Activated CD4-positive, alpha-beta T cell treated with anti-CD3 and anti-CD28 coated beads for 4 hours (primary cell): Measurements from ENCODE around the gene HS3ST3B1.
A peak's percentile ranks its signal among the peaks of the same experiment; 100 is the strongest.

Experiments
- DNase-seq, 2 donors: peaks; one replicate each; pipeline ENCODE4 v3.0.0-alpha.2; 2020

The HS3ST3B1 gene

DNA sequence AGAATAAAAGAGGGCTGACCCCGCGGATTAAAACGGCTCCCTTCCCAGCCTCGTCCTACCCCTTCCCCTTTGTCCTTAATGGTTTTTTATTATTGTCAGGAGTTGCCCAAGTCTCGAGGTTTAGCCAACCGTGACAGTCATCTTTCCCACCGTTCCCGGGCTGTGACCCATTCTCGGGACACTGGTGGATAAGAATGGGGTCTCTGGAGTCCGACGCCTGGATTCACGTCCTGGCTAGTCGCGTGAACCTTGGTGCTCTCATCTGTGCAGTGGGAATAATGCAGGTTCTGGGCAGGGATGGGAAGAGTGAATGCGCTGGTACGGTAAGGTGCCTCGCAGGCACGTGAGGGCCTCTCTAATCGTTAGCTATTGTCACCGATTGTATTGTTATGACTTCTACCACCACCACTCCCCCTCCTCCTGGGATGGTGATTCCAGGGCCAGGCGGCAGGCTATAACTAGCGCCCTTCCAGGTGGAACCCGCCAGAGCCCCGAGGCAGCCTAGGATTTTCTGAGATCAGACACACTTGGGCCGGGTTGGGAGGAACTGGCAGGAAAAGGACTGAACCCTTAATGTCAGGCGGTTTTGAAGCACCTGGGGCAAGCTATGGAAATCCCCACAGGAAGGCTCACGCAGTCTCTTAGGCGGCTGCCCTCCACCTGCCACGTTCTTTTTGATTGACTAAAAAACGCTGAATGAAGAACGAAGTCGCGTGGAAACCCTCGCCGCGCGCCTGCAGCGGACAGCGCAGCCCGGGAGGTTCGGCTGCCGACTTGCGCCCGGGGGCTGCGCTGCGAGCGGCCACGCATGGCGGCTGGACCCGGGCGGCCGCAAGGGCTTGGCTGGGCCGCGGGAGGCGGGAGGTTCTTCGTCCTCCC, 2.7 kb downstream of the HS3ST3B1 start:
- peak; percentile 50 to 56 for DNase-seq

DNA sequence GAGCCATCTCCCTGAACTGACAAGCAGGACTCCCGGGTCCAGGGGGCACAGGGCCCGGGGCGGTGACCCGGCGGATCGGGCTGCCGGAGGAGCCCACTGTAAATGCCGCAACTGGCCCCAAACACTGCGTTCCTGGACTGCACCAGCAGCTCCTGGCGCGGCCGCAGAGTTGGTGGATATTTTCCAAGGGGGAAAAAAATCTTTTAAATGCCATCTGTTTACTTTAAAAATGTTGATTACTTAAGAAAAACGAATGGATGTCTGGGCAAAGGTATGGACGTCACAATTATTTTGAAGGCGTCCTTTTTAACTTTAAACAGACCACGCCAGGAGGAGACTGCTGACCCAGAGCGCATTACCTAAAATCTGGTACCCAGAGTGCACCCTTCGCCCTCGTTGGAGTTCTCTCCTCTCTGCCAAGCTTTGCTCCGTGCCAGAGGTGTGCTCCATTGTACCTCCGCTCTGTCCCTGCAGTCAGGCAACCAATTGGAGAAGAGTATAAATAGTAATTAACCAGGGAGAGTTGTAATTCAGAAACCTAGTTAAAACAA, 3.4 kb downstream of the HS3ST3B1 start:
- DNase-seq: no peak

DNA sequence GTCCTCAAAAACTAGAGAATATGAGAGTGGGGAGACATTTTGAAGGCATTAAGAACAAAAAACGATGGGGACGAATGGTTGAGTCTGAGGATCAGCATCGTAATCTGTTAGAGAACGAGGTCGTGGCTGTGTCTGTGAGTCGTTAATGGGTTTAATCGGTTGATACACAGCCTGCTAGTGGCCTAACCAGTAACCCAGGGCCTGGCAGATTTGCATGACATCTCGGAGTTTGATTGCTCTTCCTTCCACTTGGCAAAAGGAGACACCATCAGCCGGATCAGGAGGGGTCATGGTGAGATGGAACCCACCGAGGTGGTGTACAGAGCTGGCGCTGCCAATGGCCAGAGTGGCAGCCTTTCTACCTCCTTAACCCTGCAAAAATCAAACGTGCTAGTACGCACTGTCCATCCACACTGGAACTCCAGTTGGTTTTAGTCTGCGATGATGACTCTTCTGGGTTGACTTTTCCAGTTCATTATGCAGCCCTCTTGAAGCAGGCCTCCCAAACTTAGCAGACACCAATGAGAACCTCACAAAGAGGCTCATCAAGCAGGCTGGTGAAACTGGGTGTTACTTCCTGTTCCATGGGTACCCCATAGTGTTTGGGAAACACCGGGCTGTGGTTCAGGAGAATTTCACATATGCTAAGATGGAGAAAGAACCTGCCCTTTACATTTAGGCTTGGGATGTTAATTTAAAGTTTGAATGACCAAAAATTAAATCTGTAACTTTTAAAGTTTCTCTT, 4.1 kb downstream of the HS3ST3B1 start:
- DNase-seq: no peak

DNA sequence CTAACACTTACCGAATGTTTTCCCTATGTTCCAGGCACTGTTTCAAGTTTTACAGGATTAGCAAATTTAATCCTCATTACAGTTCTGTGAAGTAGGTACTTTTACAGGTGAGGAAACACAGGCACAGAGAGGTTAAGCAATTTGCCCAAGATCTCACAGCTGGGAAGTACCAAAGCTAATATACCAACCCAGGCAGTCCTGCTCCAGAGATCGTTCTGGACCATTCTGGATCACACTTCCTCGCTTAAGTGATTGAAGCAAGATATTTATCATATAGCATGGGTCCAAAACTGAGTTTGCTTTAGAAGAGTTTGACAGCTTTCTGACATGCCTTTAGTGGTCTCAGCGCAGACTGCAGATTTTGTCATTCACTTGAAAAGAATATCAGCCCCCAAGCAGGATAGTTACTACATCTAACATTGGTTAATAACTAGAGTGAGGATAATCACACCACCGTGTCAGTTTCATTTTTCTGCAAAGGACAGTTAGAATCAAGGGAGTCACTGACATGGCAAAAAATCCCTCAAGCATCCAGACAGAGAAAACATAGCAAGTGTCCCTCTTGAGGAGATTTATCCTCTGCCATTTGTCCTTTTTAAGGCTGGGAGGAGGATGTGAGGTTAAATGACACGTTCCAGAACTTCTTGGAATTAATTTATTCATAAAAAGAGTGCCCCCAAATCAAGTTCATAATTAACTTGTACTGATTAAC, 5.1 kb downstream of the HS3ST3B1 start:
- no peak for DNase-seq

DNA sequence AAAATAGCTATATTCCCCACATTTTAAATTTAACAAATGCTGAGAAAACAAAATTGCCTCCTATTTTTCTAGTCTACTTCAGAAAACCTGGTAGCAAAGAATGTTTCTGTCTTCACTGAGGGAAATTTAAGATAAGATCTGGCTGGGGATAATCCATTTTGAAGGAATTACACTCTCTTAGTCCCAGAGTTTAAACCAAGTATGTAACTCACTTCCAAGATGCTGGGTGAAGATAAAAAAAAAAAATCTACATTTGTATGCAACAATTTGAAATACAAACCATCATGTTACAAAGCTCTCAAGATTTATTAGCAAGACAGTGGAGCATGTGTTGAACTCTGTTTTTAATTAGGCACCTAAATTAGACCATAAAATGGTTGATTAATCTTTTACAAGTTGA, 5.7 kb downstream of the HS3ST3B1 start:
- no peak for DNase-seq

DNA sequence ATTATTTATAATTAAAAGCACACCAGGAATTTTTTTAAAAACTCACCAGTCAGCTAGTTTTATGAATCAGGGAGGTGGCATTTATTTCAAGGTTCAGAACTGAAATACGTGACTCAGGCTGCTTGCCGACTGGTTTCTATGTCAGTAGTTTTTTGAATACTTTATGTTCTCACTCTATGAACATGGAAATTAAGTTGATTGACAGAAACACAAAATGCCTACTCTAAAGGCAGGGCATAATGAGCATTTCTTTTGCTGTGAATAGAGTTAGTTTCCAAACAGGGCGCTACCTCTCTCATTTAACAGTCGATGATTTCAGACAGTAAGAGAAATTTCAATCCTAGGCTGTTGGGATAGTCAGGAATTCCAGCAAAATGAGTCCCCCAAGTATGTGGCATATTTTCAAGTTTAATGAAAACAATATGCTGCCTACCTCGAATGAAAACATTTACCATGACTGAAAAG, 6.7 kb downstream of the HS3ST3B1 start:
- no peak for DNase-seq

DNA sequence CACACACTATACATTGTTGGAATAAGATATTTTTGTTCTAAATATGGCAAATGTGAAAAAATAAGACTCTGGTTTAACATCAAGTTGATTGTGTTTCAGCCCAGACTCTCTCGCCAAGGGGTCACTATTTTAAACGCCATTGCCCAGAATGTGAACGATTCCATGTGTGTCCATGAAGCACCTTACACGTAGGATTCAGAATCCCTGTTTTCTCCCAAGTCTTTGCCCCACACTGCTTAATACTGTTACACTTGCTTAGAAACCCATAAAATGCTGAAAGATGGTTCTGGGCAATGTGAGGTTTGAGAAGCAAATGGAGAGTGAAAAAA, 7.7 kb downstream of the HS3ST3B1 start:
- no peak for DNase-seq

DNA sequence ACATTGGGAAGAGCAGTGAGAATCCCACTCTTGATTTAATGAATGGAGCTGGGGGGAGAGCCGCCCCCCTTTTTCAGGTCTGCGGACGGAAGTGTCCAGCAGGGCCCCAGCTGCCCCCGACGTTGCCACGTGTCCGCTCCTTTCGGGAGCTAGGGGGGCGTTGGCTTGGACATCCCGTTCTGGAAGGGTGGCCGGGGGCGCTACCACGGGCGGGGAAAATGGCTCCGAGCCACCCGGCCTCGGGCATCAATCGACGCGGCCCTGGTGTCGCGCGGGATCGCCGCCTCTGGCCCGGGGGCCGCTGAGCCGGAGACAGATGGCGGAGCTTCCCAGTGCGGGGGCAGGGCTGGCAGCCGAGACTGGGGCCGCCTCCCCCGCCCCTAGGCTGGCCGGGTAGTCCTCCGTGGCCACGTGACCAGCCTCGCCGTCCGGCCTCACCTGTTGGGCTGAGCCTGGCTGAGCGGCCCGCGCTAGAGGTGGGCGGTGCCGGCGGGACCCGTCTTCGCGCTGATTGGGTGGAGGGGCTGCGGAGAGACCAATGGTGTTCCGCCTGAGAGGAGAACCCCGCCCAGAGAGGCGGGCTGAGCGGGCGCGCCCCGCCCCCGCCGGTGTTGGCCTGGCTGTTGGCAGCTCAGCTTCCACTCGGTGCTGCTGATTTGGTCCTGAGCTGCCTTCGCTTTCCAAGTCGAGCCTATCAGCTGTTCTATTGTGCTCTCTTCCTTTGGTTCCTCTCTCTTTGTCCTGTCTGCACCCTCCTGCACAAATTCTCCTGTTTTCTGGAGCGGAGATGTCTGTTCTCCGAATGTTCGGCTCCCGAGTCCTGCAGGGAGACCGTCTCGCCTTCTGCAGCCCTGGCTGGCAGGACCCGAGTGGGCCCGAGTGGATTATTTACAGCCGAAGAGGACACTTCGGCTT, 8.3 kb downstream of the HS3ST3B1 start:
- DNase-seq: peak; percentile 92

DNA sequence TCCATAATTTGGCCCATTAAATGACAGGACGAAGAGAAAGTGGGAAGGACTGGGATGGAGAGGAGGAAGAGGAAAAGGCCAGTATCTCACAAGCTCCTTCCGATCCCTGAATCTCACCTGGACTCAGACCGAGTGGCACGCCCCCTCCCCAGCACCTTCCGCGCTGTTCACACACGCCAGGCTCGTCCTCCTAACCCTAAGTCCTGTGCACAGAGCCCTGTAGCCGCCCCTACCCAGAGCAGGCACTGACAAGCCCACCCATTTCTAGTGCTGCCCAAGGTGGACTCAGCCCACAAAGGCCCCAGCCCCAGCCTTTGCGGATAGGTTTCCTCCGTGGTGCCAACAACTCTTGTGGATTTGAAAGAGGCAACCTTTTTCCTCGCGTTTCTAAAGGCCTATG, 9.2 kb downstream of the HS3ST3B1 start:
- no peak for DNase-seq

DNA sequence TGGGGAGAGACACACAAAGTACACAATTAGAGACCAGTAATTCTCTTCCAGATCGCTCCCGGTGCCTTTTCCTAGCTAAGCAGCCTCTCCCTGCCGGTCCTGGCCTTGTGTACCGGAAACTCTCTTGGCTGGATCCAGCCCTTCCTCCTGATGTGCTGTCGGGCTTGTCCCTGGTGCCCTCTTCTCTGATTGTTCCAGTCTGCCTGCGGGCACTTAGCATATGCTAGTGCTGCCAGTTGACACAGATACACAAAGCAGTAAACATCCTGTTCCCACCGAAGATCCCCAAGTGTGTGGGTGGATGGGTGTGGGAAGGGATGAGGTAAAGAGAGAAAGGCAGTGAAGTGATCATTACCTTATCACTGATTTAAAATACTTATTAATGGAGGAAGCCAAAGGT, 9.7 kb downstream of the HS3ST3B1 start:
- no peak for DNase-seq

DNA sequence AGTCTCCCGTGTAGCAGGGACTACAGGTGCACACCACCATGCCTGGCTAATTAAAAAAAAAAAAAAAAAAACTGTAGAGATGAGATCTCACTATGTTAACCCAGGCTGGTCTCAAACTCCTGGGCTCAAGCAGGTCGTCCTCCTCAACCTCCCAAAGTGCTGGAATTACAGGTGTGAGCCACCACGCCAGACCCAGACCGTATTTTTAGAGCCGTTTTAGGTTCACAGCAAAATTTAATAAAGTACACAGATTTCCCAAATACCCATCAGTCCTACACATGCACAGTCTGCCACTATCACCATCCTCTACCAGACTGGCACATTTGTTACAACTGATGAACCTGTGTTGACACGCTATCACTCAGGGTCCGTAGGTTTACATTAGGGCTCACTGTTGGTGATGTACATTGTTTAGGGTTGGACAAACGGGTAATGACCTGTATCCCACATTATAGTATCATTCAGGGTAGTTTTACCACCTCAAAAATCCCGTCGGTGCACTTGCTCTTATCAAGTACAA, 10.4 kb downstream of the HS3ST3B1 start:
- no peak for DNase-seq

DNA sequence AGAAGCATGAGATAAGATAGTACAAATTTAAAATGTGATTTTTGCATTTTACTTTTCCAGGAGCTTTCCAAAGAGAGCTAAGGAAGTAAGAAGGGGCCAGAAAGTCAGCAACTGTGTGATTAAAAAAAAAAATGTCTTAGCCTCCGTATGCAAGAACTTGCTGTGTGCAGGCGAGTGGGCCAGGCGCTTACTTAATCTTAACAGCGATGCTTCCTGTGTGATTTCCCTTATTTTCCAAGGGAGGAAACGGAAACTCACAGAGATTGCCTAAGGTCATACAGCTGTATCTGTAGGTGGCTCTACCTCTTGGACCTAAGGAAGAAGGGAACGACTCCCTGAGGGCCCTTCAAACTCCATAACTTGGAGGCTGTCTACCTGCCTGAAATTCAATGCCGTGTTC, 11.1 kb downstream of the HS3ST3B1 start:
- DNase-seq: no peak

DNA sequence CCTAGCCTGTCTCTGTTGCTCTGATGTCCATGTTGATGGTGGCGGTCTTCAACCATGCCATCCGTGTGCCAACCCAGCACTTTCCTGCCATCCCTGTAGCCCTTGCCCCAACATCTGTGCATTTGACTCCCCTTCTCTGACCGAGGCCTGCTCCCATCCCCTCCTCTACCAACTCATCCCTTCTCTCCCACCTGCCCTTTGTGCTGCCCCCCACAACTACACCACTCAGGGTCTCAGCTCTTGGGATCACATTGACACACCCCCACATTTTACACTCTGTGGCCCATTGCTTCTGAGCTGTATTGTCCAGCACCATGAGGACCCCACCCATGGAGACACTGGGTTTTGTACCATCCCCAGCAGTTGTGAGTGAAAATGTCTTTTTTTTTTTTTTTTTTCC, 11.6 kb downstream of the HS3ST3B1 start:
- DNase-seq: no peak

DNA sequence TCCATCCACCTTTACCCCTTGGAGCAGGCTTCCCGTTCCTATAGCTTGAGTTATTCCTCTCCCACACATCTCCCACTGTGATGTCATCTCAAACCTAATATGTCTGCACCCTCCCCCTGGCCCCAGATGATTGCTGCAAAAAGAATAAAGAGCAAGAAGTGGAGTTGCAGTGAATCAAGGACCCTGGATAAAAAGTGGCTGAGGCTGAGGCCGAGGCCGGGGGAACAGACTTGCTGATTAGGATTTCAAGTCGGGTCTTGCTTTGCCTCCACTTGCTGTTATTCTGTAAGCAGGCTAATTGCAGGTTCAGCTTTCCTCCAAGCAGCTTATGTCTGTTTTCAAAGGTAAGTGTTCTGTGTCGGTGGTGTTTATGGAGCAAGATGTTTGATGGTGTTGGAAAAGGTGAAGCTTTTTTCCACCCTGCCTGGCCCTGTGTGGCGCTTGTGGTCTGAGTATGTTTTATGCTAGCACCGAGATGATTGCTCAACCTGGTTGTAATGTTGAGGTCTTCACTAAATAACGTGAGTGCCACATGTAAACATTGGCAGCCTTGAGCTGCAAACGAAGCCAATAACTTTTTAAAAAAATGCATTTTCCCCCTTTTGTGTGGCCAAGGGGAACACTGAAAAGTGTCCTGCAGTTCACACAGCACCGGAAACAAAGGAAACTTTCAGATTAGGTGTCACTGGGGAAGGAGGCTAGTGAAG, 15.4 kb downstream of the HS3ST3B1 start:
- no peak for DNase-seq

DNA sequence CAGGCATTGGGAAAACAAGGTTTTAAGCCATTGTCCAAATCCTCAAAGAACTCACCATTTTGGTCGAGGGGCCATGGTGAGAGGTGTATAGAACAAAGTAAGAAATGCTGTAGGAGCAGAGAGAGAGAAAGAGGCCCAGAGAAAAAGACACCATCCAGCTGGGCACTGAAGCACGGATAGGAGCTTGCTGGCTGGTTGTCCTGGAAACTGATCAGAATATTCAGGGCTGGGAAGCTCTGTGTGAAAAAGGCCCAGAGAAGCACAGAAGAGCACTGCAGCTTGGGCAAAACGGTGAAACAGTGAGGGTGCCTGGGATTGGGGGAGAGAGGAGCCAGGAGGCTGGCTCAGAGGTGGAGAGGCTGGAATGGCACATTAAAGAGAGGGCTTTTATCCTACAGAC, 16.5 kb downstream of the HS3ST3B1 start:
- no peak for DNase-seq

DNA sequence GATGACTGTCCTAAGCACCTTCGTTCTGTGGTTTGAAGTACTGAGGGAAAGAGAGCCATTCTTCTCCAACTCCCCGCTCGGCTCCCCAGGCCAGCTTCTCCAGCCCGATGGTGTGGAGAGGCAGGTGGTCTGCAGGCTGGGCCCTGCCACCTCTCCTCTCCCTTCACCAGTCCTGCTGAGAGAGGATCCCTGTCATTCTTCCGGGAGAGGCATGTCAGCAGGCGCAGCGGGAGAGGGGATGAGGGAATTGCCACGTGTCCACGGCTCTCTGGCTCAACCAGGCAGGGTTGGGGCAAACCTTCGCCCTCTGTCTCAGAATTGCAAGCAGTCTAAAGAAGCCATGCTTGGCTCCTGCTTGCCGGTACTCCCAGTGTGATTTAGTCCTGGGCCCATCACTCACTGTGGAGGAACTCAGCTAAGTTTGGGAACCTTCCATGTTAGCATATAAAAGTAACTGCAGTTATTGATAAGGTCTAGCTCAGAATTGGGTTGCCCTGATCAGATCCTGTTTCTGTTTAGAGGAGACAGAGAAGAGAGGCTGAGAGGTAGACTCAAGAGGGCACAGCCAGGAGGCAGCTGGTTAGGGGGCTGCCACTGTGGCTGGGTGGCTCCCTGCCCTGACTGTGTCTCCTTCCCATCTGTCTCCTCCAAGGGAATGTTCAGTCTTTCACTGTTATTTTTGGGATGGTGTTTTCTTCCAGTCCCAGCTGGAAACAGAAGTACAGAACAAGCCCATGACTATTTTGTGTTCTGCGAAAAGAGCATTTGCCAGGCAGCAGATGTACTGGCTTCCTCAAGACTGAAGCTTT, 17.4 kb downstream of the HS3ST3B1 start:
- no peak for DNase-seq

DNA sequence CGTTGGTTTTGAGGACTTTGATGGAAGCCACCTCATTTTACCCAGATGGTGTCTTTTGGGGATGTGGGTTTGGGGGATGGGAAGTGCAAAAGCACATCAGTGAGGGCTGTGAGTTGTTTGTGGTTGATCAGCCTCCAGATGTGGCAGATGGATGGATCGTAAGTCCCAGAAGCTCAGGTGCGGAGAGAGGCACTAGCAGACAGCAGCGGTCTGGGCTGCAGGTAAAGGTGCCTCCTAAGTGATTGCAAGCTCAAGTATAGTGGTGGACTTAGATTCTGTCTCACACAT, 18.0 kb downstream of the HS3ST3B1 start:
- DNase-seq: no peak

DNA sequence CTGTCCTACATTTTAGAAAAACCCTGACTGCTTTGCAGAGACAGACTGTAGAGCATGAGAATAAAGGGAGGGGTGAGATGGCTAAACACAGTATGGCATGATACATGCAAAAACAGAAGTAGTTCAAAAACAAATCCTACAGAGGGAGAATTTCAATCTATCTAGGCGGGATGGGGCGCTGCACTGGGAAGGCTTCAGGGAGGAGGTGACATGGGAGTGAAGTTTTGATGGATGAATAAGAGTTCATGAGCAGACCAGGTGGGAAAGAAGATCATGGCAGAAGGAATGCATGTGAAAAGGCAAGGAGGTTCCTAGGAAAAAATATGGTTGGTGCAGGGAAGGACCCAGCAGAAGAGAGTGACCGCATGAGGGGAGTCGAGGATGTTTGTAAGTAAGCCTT, 19.2 kb downstream of the HS3ST3B1 start:
- DNase-seq: no peak

DNA sequence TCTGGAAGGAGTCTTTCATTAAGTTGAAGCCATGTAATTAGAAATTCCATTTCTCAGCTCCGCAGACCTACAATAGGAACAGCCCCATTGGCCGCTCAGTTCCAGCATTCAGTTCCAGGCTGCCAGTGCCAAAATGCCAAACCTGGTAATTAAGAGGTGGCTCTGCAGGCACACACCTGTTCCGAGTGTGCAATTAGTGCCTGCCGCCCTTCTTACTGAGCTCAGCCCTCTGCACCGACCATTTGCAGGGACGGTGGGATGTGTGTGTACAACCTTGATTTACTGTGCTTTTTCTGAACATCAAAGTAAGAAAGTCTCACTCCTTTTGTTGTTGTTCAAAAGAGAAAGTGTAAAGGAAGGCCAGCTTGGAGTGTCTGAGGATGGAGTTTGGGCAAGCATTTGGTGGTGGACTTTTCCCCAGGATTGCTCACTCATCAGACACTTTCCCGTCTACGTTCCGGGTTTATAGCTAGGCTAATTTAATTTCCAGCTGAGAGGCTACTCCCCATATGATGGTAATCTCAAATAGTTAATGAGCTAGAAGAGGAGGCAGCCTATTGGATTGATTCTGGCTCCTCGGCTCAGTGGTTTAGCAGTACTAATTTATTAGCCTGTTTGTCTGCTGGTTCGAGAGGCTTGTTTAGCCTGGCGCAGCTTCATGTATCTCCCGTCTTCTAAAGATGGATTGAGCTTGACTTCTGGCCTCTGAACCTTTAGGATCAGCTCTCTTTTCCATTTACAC, 20.0 kb downstream of the HS3ST3B1 start:
- DNase-seq: no peak

DNA sequence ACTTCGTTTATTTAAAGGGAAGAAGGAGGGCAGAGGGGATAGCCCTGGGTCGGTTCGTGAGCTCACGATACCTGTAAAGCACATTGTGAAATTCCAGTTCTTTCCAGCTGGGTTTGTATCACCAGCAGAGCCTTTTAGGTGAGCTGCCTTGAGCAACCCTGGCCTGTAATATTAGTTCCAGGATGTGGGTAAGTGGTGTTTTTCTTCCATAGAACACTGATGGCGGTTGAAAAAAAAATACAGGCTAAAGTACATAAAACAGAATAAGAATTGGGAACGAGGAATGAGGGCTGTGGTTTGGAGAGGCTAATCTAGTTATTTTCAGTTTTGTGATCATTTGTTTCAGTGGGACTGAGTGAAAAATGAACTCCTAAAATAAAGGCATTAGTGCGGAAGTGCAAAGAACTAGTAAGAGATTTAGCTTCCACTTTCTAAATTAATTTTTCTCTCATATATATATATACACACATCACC, 20.6 kb downstream of the HS3ST3B1 start:
- DNase-seq: no peak
